Measurements from ENCODE around the gene TCF7L2.

Gene TCF7L2

DNA sequence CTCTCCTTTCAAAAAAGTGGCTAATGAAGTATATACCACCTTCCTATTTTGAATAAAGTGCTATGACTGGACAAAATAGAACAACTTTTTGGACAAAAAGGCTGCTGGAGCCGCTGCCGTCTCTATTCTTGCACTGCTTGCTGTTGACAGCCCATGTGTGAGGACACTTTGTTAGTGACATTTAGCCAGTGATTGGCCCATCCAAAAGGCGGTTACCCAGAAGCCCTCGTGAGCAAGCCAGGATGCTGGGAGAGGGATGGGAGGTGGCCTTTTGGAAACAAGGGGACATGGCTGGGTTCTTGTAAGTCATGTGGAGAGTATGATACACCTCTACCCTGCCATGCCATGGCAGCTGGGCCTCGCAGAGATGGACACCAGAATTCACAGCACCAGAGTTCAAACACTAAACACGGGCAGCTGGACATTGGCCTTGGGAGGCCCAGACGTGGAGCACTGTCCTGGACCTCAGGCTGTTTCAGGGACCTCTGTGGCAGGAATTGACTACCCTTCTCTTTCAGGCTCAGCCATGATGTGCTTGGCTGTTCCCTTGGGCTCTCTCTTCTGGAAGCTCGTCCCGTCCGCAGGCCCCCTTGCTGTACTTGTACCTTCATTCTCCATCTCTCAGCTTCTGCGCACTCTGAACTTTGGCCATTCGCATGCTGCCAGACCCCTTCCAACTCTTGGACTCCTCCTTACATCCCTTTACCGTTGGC is 118.3 kb downstream of the TCF7L2 start:
- no peak for DNase-seq

DNA sequence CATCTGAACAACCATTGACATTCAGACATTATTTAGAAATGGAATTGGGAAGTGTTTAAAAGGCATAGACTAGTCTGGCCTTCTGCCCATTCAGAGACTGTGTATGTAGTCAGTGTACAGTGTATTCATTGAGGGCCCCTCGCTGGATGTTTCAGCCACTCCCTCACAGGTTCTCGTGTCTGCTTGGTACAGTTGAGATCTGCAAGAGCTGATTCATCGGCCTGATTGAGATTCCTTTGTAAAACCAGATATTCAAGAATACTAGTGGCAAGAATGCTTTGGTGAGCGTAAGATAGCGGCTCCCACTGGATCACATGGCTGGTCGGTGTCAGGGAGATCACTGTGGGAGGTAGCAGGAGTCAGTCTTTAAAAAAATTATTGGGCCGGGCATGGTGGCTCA is 119.5 kb downstream of the TCF7L2 start:
- DNase-seq: no peak

DNA sequence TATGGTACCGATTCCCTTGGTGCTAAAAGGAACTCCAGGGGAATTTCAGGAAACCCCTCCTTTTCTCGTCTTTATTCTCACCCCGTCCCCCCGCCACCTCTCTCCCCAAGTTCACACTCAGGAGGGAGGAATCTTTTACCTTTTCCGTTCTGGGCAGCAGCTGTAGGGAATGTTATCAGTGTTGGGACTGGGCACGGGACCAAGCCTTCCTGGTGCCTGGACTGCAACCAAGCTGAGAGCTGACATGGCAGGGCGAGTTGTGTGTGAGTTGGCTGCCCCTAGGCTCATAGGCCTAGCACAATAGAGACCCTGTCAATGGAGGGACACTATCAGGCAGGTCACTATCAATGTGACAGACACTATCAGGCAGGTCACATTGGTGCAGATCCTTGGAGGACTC is 121.4 kb downstream of the TCF7L2 start:
- no peak for DNase-seq

- no peak for DNase-seq
These were observed 123.6 kb downstream of the TCF7L2 start for GRCh38 chr10:113073549-113074189.

GRCh38 chr10:113076949-113077348 is 126.9 kb downstream of the TCF7L2 start:
- DNase-seq: no peak

GRCh38 chr10:113078282-113078907 is 128.3 kb downstream of the TCF7L2 start:
- DNase-seq: no peak

- DNase-seq: no peak
These were observed 130.2 kb downstream of the TCF7L2 start for GRCh38 chr10:113080061-113080924.

DNA sequence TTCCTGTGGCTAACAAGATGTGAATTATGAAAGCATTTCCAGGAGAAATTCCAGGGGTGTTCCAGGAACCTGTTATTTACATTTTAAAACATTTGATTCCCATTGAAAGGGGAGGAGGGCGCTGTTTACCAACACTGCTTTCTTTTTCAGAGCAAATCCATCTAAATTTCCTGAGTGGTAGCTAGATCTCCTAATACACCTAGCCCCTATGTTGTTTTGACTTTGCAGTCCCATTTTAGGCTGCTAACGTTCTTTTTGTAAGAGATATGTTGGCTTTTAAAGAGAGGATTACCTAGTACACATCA is 130.8 kb downstream of the TCF7L2 start:
- no peak for DNase-seq

DNA sequence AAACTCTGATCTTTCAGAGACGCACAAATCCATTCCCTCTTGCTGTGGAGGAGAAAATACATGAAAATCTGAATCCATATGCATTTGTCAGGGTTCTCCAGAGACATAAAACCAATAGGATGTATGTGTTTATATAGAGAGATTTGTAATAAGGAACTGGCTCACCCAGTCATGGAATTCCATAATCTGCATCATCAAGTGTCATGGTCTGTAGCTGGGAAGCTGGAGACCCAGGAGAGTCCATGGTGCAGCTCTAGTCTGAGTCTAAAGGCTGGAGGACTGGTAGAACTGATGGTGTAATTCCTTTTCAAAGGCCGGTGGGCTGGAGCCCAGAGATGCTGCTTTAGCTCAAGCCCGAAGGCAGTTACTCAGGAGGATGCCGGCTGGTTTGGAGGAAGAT is 134.0 kb downstream of the TCF7L2 start:
- no peak for DNase-seq

GRCh38 chr10:113085776-113086175 is 135.7 kb downstream of the TCF7L2 start:
- no peak for DNase-seq

GRCh38 chr10:113086282-113086681 is 136.2 kb downstream of the TCF7L2 start:
- no peak for DNase-seq

GRCh38 chr10:113087165-113088029 is 137.3 kb downstream of the TCF7L2 start:
- no peak for DNase-seq

- DNase-seq: no peak
These were observed 138.1 kb downstream of the TCF7L2 start for GRCh38 chr10:113088194-113088593.

DNA sequence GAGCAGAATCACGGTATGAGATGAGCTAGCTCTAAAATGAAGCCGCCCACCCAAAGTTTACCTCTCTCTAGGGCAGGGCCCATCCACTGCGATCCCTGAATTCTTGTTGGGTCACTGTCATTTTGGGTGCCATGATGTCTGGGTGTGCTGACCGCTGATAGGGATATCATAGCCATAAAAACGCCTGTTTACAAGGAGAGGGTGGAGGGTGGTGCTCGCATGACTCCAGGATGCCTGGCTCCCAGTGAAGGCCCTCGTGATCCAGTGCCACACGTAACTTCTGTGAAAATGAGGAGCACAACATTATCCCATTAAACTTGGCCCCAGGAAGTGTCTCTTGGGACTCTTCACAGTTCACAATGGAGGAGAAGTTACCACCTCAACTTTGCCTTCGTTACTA is 139.5 kb downstream of the TCF7L2 start:
- no peak for DNase-seq

DNA sequence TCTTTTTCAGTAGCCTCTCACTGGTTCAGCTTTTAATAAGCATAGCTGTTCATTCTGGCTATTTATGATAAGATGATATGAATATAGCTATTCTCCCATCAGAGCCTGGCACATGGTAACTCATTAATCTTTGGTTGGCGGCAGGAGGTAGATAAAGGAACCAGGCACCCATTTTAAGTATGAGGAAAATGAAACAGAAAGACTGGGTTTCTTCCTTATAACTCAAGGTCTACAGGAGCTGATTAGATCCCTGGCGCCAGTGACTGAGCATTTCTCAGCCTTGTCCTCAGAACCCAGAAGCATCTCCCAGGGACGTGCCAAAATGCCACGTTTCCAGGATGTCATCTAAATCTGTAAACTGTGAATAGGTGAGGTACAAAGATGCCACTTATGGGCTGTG is 141.9 kb downstream of the TCF7L2 start:
- DNase-seq: no peak

GRCh38 chr10:113093188-113094113 is 143.4 kb downstream of the TCF7L2 start:
- DNase-seq: no peak

DNA sequence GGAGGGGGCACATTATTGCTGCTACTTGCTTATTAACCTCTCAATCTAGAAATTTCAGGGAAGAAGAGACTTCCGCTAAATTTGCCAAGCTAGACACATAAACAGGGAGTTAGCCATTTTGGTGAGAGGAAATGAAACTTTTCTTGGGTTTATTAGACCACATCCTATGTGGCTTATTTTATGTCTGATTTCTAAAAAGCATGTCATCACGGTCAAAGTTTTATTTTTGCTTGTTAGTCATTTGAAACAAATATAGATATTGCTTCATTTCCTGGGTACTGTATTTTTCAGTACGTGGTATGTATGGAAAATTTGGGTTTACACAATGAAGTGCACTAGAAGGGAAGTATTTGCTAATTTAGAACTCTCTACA is 144.1 kb downstream of the TCF7L2 start:
- DNase-seq: no peak

DNA sequence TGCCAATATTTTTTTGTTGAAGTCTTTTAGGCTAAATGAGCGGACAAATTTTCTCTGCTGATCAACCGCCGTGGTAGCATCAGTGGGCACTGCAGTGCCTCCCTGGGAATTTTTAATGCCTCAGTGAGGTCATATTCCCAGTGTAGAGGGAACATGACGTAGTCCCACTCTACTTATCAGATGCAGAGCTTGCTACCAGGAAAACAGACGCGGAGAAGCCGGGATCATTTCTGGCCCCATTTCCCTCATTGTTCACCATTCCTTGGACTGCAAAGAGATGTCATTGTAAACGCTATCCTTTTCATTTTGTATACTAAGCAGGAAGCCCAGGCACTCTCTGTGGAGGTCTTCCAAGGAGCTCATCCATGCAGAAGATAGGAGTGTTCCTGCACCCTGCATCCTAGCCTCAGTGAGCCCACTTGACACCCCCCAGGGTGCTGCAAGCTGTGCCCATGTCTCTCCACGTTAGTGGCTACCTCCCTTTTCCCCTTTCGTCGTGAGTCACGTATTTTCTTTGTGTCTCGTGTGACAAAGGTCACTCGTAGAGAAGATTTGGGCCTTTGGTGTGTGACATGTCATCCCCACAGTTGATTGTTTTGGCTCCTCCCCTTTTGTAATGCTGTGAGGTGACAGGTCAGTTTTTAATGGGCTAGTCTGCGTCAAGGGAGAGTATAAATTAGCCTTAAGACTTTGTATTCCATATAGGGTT is 145.5 kb downstream of the TCF7L2 start:
- DNase-seq: no peak

DNA sequence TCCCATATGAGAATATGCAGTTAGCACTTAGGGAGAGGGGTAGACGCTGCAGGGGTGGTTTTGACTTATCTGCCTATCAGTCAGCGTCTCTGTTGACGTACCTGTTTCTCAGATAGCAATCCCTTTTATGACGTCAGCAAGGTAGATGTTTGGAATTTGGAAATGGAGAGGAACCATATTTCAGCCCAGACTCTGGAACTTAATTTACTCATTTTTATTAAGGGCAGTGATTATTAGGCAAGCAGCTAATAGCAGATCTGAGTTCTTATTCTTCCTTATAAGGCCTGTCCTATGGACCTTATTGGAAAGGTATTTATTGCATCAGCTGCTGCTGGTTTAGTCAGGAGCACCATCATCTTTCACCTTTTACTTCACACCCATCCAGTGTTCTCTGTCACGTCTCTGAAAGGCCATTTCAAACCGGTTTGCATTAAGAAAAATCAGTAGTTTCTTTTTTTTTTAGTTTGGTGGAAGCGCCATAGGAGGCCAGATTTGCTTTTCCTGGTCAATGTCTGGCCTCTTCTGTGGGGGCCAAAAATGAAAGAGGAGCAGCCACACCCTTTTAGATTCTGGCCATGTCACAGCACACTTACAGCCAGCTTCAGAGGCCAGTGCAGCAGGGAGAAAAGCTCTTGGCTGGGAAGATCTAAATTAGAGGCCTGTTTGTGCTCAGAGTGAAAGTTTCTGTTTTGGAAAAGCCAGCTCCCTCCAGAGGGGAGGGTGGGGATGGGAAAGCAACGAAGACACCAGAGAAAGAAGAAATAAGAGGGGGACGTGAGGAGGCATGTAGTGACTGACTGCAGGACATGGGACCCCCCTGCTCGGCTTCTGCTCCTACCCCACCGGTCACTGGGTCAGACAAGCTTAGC is 146.3 kb downstream of the TCF7L2 start:
- DNase-seq: no peak

DNA sequence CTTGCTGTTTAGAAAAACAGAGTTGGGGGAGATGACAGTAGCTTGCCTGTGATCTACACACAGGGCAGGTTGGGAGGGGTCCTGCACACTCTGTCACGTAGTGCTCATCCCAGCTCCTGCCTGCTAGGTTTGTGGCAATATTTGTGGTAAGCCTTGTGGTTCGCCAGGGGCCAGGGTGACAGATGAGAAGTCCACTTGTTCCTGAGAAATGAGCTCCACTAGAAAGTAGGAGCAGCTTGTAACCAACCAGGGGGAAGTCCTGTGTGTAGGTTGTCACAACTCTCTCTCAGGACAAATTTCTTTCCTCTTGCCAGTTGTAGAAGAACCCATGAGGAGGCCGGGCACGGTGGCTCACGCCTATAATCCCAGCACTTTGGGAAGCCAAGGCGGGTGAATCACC is 147.0 kb downstream of the TCF7L2 start:
- no peak for DNase-seq
